Fibroblast of pulmonary artery (primary cell): ENCODE measurements around the gene ZNF614.
A peak's percentile ranks its signal among the peaks of the same experiment; 100 is the strongest.
"Not testable (repeated sequence)": the region's sequence is repeated elsewhere in the genome, so short reads cannot be mapped to it uniquely, and the experiment has no call there.

Experiments used
- DNase-seq: peaks from one replicate; pipeline ENCODE4 v3.0.0-alpha.2; 2010; ENCODE audit warnings: low read depth
- H3K4me3 ChIP-seq: replicated peaks from 2 replicates; pipeline ENCODE4 v1.5.1; 2011; ENCODE audit warnings: low read depth, mild to moderate bottlenecking, control low read depth, low read length, moderate library complexity
- TF ChIP-seq, protein P1 (sequence below): IDR thresholded peaks from 2 replicates; pipeline ENCODE4 v1.5.1; 2011; ENCODE audit warnings: mild to moderate bottlenecking, control low read depth, low read length, inconsistent platforms; ENCODE audit errors: missing control alignments

ZNF614 gene

GRCh38 chr19:52028027-52028779 lies at the start of gene ZNF614:
ZNF614 (minus strand) TSS chr19:52028379; CDS start chr19:52025745, 2,634 bp downstream.
- H3K4me3 ChIP-seq, result peak within 1 kb of the TSS; percentile 96
- TF ChIP-seq, protein P1, sequence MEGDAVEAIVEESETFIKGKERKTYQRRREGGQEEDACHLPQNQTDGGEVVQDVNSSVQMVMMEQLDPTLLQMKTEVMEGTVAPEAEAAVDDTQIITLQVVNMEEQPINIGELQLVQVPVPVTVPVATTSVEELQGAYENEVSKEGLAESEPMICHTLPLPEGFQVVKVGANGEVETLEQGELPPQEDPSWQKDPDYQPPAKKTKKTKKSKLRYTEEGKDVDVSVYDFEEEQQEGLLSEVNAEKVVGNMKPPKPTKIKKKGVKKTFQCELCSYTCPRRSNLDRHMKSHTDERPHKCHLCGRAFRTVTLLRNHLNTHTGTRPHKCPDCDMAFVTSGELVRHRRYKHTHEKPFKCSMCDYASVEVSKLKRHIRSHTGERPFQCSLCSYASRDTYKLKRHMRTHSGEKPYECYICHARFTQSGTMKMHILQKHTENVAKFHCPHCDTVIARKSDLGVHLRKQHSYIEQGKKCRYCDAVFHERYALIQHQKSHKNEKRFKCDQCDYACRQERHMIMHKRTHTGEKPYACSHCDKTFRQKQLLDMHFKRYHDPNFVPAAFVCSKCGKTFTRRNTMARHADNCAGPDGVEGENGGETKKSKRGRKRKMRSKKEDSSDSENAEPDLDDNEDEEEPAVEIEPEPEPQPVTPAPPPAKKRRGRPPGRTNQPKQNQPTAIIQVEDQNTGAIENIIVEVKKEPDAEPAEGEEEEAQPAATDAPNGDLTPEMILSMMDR, result no peak
- DNase-seq, result peak; percentile 89

DNA sequence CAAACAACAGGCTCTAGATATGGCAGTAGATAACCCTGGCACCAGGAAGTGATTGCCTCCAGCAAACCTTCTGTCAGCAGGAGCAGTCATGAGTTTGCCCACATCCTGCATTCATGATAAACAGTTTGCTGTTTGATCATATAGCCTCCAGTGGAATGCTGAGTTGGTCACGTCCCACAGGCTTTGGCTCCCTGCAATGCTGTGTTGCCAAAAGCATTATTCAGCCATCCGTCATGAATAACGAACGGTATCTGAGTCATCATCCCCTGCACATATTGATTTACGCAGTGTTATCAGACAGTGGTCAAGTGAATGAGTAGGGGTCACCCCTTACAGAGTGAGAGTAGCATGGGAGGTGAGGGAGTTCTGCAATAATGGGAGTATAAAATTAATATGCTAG lies 42.3 kb upstream of the ZNF614 start:
- TF ChIP-seq, protein P1, result no peak
- no peak overlapping the region for H3K4me3 ChIP-seq
- DNase-seq, result peak; percentile 60

- no peak overlapping the region for H3K4me3 ChIP-seq
- DNase-seq, result no peak
- TF ChIP-seq, protein P1, result no peak
These were observed 41.5 kb upstream of the ZNF614 start for GRCh38 chr19:52069653-52070052.

DNA sequence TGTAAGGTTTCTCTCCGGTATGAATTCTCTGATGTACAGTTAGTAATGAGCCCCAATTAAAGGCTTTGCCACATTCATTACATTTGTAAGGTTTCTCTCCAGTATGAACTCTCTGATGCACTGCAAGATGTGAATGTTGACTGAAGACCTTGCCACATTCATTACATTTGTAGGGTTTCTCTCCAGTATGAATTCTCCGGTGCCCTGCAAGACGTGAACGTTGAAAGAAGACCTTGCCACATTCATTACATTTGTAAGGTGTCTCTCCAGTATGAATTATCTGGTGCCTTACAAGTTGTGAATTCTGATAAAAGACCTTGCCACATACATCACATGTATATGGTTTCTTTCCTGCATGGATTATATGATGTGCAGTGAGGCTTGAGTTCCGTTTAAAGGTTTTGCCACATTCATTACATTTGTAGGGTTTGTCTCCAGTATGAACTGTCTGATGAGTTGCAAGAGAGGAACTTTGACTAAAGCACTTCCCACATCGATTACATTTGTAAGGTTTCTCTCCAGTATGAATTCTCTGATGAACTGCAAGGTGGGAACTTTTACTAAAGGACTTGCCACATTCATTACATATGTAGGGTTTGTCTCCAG lies 38.2 kb upstream of the ZNF614 start:
- no peak overlapping the region for H3K4me3 ChIP-seq
- no peak for DNase-seq
- TF ChIP-seq, protein P1, result no peak

DNA sequence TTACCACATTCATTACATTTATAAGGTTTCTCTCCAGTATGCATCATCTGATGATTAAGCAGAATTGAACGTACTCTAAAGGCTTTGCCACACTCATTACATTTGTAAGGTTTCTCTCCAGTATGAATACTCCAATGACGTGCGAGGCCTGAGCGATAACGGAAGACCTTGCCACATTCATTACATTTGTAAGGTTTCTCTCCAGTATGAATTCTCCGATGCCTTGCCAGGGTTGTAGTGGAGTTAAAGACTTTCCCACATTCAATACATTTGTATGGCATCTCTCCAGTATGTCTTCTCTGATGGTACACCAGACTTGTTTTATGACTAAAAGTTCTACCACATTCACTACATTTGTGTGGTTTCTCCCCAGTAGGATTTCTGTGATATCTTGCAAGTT lies 37.2 kb upstream of the ZNF614 start:
- TF ChIP-seq, protein P1, result no peak
- no peak for DNase-seq
- no peak overlapping the region for H3K4me3 ChIP-seq

DNA sequence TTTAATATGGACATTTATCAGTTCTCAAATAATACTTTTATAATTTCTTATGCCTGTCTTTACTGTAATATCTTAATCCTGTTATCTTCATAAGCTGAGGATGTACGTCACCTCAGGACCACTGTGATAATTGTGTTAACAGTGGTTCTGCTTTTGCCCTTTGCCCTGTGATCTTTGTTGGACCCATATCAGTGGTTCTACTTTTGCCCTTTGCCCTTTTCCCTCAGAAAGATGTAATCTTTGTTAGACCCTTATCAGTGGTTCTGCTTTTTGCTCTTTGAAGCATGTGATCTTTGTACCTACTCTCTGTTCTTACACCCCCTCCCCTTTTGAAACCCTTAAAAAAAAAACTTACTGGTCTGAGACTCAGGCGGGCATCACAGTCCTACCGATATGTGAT lies 28.3 kb upstream of the ZNF614 start:
- H3K4me3 ChIP-seq, DNase-seq: not testable (repeated sequence)

DNA sequence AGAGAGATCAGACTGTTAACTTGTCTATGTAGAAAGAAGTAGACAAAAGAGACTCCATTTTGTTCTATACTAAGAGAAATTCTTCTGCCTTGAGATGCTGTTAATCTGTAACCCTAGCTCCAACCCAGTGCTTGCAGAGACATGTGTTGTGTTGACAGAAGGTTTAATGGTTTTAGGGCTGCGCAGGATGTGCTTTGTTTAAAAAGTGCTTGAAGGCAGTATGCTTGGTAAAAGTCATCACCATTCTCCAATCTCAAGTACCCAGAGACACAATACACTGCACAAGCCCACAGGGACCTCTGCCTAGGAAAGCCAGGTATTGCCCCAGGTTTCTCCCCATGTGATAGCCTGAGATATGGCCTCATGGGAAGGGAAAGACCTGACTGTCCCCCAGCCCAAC lies 23.6 kb upstream of the ZNF614 start:
- not testable (repeated sequence) for H3K4me3 ChIP-seq, DNase-seq
